Measurements from ENCODE around the gene GPR158. TPM values are rescaled to one million over a fixed set of nuclear protein-coding genes. Genes with fewer than 3 reads are reported as not detected.
"Not testable (repeated sequence)": the region's sequence is repeated elsewhere in the genome, so short reads cannot be mapped to it uniquely, and the experiment has no call there.

Gene GPR158
- total RNA-seq, 1 donor from 2014 or later = 0.58 TPM

GRCh38 chr10:25300073-25300472 lies 125.3 kb downstream of the GPR158 start:
- no peak for DNase-seq (ENCODE audit: low spot score)

- DNase-seq (ENCODE audit: low spot score) = no peak
Observed at GRCh38 chr10:25304606-25305005, 129.8 kb downstream of the GPR158 start.

- no peak for DNase-seq (ENCODE audit: low spot score)
Observed at GRCh38 chr10:25306386-25306785, 131.6 kb downstream of the GPR158 start.

- DNase-seq (ENCODE audit: low spot score) = no peak
Observed at GRCh38 chr10:25308278-25308677, 133.5 kb downstream of the GPR158 start.

- not testable (repeated sequence) for DNase-seq (ENCODE audit: low spot score)
Observed at GRCh38 chr10:25317596-25318211, 142.9 kb downstream of the GPR158 start.

- no peak for DNase-seq (ENCODE audit: low spot score)
Observed at GRCh38 chr10:25327273-25327672, 152.5 kb downstream of the GPR158 start.

- DNase-seq (ENCODE audit: low spot score) = no peak
Observed at GRCh38 chr10:25328361-25328760, 153.6 kb downstream of the GPR158 start.

- not testable (repeated sequence) for DNase-seq (ENCODE audit: low spot score)
Observed at GRCh38 chr10:25329587-25329986, 154.8 kb downstream of the GPR158 start.

GRCh38 chr10:25334445-25334844 lies 159.6 kb downstream of the GPR158 start:
- no peak for DNase-seq (ENCODE audit: low spot score)

GRCh38 chr10:25336330-25336729 lies 161.5 kb downstream of the GPR158 start:
- DNase-seq (ENCODE audit: low spot score) = no peak

GRCh38 chr10:25338271-25338670 lies 163.5 kb downstream of the GPR158 start:
- no peak for DNase-seq (ENCODE audit: low spot score)

- DNase-seq (ENCODE audit: low spot score) = no peak
Observed at GRCh38 chr10:25339966-25340365, 165.2 kb downstream of the GPR158 start.

GRCh38 chr10:25349520-25349919 lies 174.7 kb downstream of the GPR158 start:
- DNase-seq (ENCODE audit: low spot score) = no peak

- DNase-seq (ENCODE audit: low spot score) = no peak
Observed at GRCh38 chr10:25356609-25357008, 181.8 kb downstream of the GPR158 start.

GRCh38 chr10:25357269-25357668 lies 182.5 kb downstream of the GPR158 start:
- DNase-seq (ENCODE audit: low spot score) = no peak

GRCh38 chr10:25382029-25382810 lies 207.4 kb downstream of the GPR158 start:
- no peak for DNase-seq (ENCODE audit: low spot score)

- DNase-seq (ENCODE audit: low spot score) = not testable (repeated sequence)
Observed at GRCh38 chr10:25382901-25383300, 208.1 kb downstream of the GPR158 start.

GRCh38 chr10:25383686-25384085 lies 208.9 kb downstream of the GPR158 start:
- DNase-seq (ENCODE audit: low spot score) = no peak

GRCh38 chr10:25384618-25385017 lies 209.8 kb downstream of the GPR158 start:
- no peak for DNase-seq (ENCODE audit: low spot score)

GRCh38 chr10:25388188-25388861 lies 213.5 kb downstream of the GPR158 start:
- no peak for DNase-seq (ENCODE audit: low spot score)

- no peak for DNase-seq (ENCODE audit: low spot score)
Observed at GRCh38 chr10:25388862-25389206, 214.0 kb downstream of the GPR158 start.

- DNase-seq (ENCODE audit: low spot score) = no peak
Observed at GRCh38 chr10:25390733-25391132, 215.9 kb downstream of the GPR158 start.

Measured in mesenteric fat pad (tissue), 1 donor.